B cell (primary cell): Measurements from ENCODE around the gene MGST2.

Source experiments
- CTCF ChIP-seq: fragments of 200-600 bp; IDR thresholded peaks from one replicate; pipeline ENCODE4 v1.8.0; 2022; ENCODE audit warnings: antibody characterized with exemption, mild to moderate bottlenecking
- EZH2 ChIP-seq: IDR thresholded peaks from 2 replicates; pipeline ENCODE4 v1.6.1; 2012; ENCODE audit warnings: borderline replicate concordance, low read depth, mild to moderate bottlenecking, moderate library complexity, low read length; ENCODE audit not compliant: insufficient read depth, poor library complexity, severe bottlenecking

- TF ChIP-seq CTCF: no peak
- TF ChIP-seq EZH2: no peak
Observed at GRCh38 chr4:139725236-139725635, 59.6 kb downstream of the MGST2 start.
